SK-N-MC (cell line): Measurements from ENCODE around the gene EIF6.

Experiments used
- EZH2 ChIP-seq: fragments of 200-600 bp; sonication (generic); IDR thresholded peaks from one replicate; pipeline ENCODE4 v1.6.1; 2017; ENCODE audit warnings: antibody characterized with exemption
- POLR2AphosphoS5 ChIP-seq: IDR thresholded peaks from 2 replicates; pipeline ENCODE4 v1.6.1; 2012; ENCODE audit warnings: mild to moderate bottlenecking, low read depth, low read length, borderline replicate concordance

DNA sequence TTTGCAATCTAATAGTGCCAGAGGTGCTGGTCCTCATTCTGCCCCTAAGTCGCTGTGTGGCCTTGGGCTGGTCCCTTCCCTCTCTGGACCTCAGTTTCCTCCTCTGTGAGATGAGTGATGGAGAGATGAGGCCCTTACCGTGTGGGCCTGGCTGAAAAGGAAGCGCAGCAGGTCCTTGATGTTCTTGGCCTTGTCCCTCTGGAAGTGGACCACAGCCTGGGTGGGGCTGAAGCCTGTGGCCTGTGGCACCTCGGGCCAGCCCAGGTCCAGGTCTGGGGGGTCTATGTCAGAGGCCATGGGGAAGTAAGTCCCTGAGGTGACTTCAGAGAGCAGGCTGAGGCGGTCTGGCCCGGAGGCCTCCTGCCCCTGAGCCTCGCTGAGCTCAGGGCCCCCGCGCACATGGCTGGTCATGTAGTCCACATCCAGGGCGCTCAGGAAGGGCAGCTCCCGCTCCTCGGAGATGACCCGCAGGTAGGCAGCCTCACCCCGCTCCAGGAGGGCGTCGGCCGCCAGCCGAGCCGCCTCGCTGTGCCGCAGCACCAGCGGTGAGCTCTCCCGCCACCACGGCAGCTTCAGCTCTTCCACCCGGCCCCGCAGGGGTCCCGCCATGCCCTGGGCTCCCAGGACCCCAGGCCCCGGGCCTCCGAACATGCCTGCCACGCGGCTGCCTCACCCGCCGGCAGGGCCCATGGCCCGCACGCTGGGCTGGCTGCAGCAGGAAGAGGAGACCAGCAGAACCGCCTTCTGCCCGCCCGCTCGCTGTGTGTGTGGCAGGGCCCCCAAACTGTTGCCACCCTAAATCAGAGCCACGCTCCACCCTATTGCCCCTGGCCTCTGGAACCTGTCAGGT lies 7.3 kb upstream of the EIF6 start, which contains the start of gene FAM83C:
- TF ChIP-seq EZH2 (no peak), POLR2AphosphoS5 (no peak)
